Measurements from ENCODE around the gene SPATA20. TPM values are rescaled to one million over a fixed set of nuclear protein-coding genes. Genes with fewer than 3 reads are reported as not detected.

Gene SPATA20
- total and polyA plus RNA-seq, 2 of the 8 experiments (the other 6 are each of a cell fraction or from before 2014, with no cell fraction given), result 16.2 to 17.5 TPM

GRCh38 chr17:50551884-50552283, 4.9 kb downstream of the SPATA20 start:
- no peak overlapping the region for H3K9ac ChIP-seq (replicated peaks in 1 of 4; ENCODE audit: extremely low read depth in 1 of 4, low read depth in 3 of 4, low read length in 3 of 4)
- H3K4ac ChIP-seq (replicated peaks; ENCODE audit: insufficient read length, low read depth, low read length), result no peak overlapping the region
- no peak overlapping the region for H3K27ac ChIP-seq (ENCODE audit: low read depth, low read length)
- no peaks in the 10 kb centered on the region for H3K79me2 ChIP-seq (ENCODE audit: control insufficient read depth in 1 of 2, insufficient read depth in 2 of 2, low read length in 2 of 2)
- FAIRE-seq, result no peak
- H2BK120ac ChIP-seq (replicated peaks; ENCODE audit: low read depth, low read length), result no peak overlapping the region
- no peak overlapping the region for H2BK15ac ChIP-seq (ENCODE audit: low read length)
- no peak overlapping the region for H3K18ac ChIP-seq (ENCODE audit: extremely low read depth, low read length)
- no peaks in the 10 kb centered on the region for H4K20me1 ChIP-seq (replicated peaks in 1 of 2; ENCODE audit: control insufficient read depth in 1 of 2, insufficient read depth in 2 of 2, low read length in 2 of 2)
- H4K91ac ChIP-seq (replicated peaks; ENCODE audit: insufficient read length, low read length), result no peak overlapping the region
- H3K23me2 ChIP-seq (ENCODE audit: low read depth, low read length), result no peaks in the 10 kb centered on the region
- no peak overlapping the region for H2BK12ac ChIP-seq (ENCODE audit: low read depth, low read length)
- H3K4me3 ChIP-seq (ENCODE audit: extremely low read depth in 1 of 4, insufficient read depth in 2 of 4, low read depth in 3 of 4, low read length in 4 of 4), result no peak overlapping the region
- H3K79me1 ChIP-seq (ENCODE audit: low read depth, low read length), result no peaks in the 10 kb centered on the region
- no peak overlapping the region for H3K4me2 ChIP-seq (ENCODE audit: insufficient read depth in 1 of 2, low read depth in 2 of 2, low read length in 2 of 2)
- H3K27me3 ChIP-seq (replicated peaks in 1 of 4; ENCODE audit: control insufficient read depth in 3 of 4, extremely low read depth in 1 of 4, insufficient read depth in 3 of 4, low read length in 3 of 4), result 0 out of 7 replicates have a peak, but pooled peaks cover 0 to 2% (median 0%) of the 10 kb centered on the region in 4 experiments
- H2AK5ac ChIP-seq (ENCODE audit: low read depth, low read length), result no peak overlapping the region
- peaks cover 3 to 12% (median 6%) of the 10 kb centered on the region in 4 experiments for H3K4me1 ChIP-seq (replicated peaks in 1 of 4; ENCODE audit: control insufficient read depth in 3 of 4, insufficient read depth in 4 of 4, low read length in 3 of 4)
- H3K56ac ChIP-seq (replicated peaks; ENCODE audit: insufficient read length, low read depth, low read length), result no peak overlapping the region
- H3K36me3 ChIP-seq (ENCODE audit: control insufficient read depth in 2 of 4, insufficient read depth in 4 of 4, low read length in 3 of 4), result no peaks in the 10 kb centered on the region
- H4K8ac ChIP-seq (ENCODE audit: extremely low read depth, insufficient read depth, low read length), result no peak overlapping the region
- H3K9me3 ChIP-seq (ENCODE audit: insufficient read depth in 2 of 2, low read depth in 1 of 2, low read length in 1 of 2), result no peaks in the 10 kb centered on the region
- H4K5ac ChIP-seq (ENCODE audit: insufficient read length, low read depth, low read length), result no peak overlapping the region
- ChIA-PET CTCF (ENCODE audit: partially characterized antibody) (interaction anchor here (1.1 to 12.4 kb wide), 19 partner anchors 9 to 144 kb away, joined by 3 to 404 read pairs (median 17); partner anchors contain the start of gene CACNA1G), POLR2A (ENCODE audit: partially characterized antibody) (interaction anchor here (0.8 to 1.3 kb wide), 2 partner anchors 15 to 110 kb away, joined by 3 read pairs; no protein-coding TSS in a partner anchor)
- WGBS, 2 experiments (ENCODE audit: extremely low coverage in 1 of 2, insufficient coverage in 1 of 2, insufficient read length in 1 of 2, insufficient replicate concordance in 2 of 2, low coverage in 1 of 2, low lambda C conversion rate in 2 of 2, missing lambda C conversion rate in 1 of 2), result 94% methylated on average over 10 of the region's 12 CpGs; no CpG with 5 or more reads in 1 of the 2 experiments
- no peak overlapping the region for H2BK20ac ChIP-seq (ENCODE audit: low read length)
- H2BK5ac ChIP-seq (ENCODE audit: low read depth, low read length), result no peak overlapping the region
- H3K23ac ChIP-seq (ENCODE audit: insufficient read length), result no peak overlapping the region
- H2AFZ ChIP-seq (ENCODE audit: low read length), result no peak overlapping the region
- no peak for DNase-seq (ENCODE audit: low read depth in 1 of 2, low spot score in 2 of 2)
- no peak overlapping the region for H3K14ac ChIP-seq (ENCODE audit: insufficient read length)
- TF ChIP-seq HDAC6 (IDR thresholded peaks at IDR 0.05; ENCODE audit: low read depth, low read length), result no peak
- TF ChIP-seq SP4 (IDR thresholded peaks at IDR 0.05; ENCODE audit: low read length), result no peak
- no peak for TF ChIP-seq PHF8 (conservative IDR thresholded peaks at IDR 0.05; ENCODE audit: low read depth, low read length)
- TF ChIP-seq KDM1A (IDR thresholded peaks at IDR 0.05; ENCODE audit: borderline replicate concordance, low read length), result no peak
- no peak for TF ChIP-seq JUN (IDR thresholded peaks at IDR 0.05; ENCODE audit: low read depth, low read length)
- TF ChIP-seq KDM5A (IDR thresholded peaks at IDR 0.05; ENCODE audit: low read length), result no peak
